ENCODE results near the gene SCEL. TPM values are rescaled to one million over a fixed set of nuclear protein-coding genes. Genes with fewer than 3 reads are reported as not detected.

The SCEL gene
- total and polyA plus RNA-seq, 8 donors, result 0.19 to 76.8 (median 1.0) TPM; not detected in 4

DNA sequence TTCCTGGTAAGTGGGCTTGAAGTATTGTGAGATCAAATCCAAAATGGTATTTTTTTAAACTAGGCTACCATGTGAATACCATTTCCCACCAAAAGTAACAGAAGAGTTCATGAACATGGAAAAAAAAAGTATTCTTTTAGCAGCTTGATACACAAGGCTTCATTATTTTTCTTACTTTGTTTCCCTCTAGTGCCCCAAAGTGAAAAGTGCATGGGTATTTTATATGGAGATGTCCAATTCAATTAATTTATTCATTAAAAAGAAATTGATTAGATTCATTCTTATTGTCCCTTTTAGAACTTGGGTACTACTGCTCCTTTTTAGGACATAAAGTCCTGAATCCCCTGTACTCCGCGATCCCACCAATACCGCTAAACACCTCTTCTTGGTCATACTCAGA is 28.6 kb upstream of the SCEL start:
- no peaks in the 10 kb centered on the region for H3K27me3 ChIP-seq
- H3K4me1 ChIP-seq, result no peaks in the 10 kb centered on the region
- H3K4me3 ChIP-seq, result no peak overlapping the region
- no peaks in the 10 kb centered on the region for H3K9me3 ChIP-seq
- TF ChIP-seq, protein P1, sequence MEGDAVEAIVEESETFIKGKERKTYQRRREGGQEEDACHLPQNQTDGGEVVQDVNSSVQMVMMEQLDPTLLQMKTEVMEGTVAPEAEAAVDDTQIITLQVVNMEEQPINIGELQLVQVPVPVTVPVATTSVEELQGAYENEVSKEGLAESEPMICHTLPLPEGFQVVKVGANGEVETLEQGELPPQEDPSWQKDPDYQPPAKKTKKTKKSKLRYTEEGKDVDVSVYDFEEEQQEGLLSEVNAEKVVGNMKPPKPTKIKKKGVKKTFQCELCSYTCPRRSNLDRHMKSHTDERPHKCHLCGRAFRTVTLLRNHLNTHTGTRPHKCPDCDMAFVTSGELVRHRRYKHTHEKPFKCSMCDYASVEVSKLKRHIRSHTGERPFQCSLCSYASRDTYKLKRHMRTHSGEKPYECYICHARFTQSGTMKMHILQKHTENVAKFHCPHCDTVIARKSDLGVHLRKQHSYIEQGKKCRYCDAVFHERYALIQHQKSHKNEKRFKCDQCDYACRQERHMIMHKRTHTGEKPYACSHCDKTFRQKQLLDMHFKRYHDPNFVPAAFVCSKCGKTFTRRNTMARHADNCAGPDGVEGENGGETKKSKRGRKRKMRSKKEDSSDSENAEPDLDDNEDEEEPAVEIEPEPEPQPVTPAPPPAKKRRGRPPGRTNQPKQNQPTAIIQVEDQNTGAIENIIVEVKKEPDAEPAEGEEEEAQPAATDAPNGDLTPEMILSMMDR (IDR thresholded peaks at IDR 0.05), result no peak
- TF ChIP-seq EP300 (IDR thresholded peaks at IDR 0.05), result no peak
- TF ChIP-seq POLR2AphosphoS5 (IDR thresholded peaks at IDR 0.05), result no peak
- TF ChIP-seq POLR2A (IDR thresholded peaks at IDR 0.05), result no peak
- intact Hi-C loops (cut with DNase I; ENCODE audit: low total_unique reads), result no loop called here
- 97 to 99% (median 98%) methylated on average over 3 of the region's 3 CpGs for WGBS, 5 donors
- no peaks in the 10 kb centered on the region for H3K36me3 ChIP-seq
- no peak for DNase-seq
- no peak overlapping the region for H3K27ac ChIP-seq

DNA sequence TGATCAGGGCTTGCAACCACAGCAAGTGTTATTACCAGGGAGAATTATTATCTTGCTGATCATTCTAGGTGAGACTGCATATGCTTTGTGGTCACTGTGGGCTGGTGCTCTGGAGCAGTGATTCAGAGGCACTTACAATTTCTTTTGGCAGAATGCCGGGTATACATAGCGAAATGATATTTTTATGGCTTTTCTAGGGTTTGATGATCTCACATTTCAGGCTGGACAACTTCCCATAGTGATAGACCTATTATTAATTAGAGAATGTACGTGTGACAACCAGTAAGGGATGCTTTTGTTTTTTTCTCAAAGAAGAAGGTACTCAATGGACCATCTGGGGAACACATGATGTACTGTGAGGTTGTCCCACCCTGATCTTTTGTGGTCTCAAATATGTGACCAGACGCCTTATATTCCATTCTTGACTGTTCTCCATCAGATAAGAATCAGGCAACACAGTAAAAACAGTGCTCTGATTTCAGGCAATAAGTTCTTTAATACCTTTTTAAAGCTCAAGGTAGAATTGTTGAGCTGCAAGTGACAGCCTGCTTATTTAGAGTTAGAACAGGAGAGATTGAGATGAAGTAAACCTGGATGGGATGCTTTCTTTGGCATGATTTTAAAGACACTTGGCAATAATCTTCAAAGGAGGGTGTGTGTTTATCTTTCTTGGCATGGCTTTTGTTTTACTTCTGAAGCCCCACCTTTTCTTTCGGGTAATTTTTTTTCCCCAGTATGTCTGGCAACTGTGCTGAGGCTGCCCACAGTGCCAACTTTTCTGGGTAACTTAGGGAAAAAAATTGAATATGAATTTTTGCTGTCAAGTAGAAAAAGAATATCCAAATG is 27.4 kb upstream of the SCEL start:
- Histone ChIP-seq H3K4me3 (no peak overlapping the region), H3K27me3 (no peaks in the 10 kb centered on the region), H3K4me1 (no peaks in the 10 kb centered on the region), H3K27ac (no peak overlapping the region), H3K36me3 (no peaks in the 10 kb centered on the region), H3K9me3 (no peaks in the 10 kb centered on the region)
- intact Hi-C loops (cut with DNase I; ENCODE audit: low total_unique reads), result no loop called here
- no peak for TF ChIP-seq POLR2A (IDR thresholded peaks at IDR 0.05)
- TF ChIP-seq EP300 (IDR thresholded peaks at IDR 0.05), result no peak
- no peak for TF ChIP-seq POLR2AphosphoS5 (IDR thresholded peaks at IDR 0.05)
- TF ChIP-seq, protein P1 (IDR thresholded peaks at IDR 0.05), result no peak
- DNase-seq, result no peak
- WGBS, 5 donors, result 49 to 58% (median 52%) methylated on average over 5 of the region's 5 CpGs

DNA sequence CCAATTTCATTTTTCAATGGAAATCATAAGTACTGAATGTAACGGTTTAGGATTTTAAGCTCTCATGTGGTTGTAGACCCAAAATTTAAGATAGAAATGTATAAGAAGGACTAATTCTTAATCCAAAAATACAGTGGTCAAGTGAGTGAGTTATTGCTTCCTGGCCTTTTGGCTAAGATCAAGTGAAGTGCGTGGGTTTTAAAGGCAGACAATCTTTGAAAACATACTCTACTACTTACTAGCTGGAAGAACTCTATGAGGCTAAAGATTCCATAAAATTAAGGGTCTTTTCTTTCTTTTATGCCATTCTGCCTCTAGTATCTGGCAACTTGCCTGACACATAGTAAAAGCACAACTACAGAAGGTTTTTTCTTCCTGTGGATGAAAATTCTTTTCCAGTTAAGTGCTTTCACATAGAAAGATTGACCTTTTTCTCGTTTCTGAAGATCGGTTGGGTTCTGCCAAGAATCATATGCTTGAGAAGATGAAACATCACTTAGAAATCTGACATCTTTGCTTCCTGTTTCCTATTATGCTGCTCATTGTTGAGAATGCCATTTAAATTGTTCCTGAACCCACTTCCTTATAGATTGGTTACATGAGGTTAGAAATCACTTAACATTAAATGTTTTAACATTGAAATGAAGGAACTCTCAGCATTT is 26.4 kb upstream of the SCEL start:
- no peaks in the 10 kb centered on the region for H3K36me3 ChIP-seq
- intact Hi-C loops (cut with DNase I; ENCODE audit: low total_unique reads), result no loop called here
- H3K4me1 ChIP-seq, result no peaks in the 10 kb centered on the region
- peak in 1 of 2 donors; percentile 21 for DNase-seq
- no peaks in the 10 kb centered on the region for H3K9me3 ChIP-seq
- TF ChIP-seq POLR2AphosphoS5 (IDR thresholded peaks at IDR 0.05) (no peak), EP300 (IDR thresholded peaks at IDR 0.05) (no peak), POLR2A (IDR thresholded peaks at IDR 0.05) (no peak)
- TF ChIP-seq, protein P1 (IDR thresholded peaks at IDR 0.05), result no peak
- H3K27ac ChIP-seq, result no peak overlapping the region
- WGBS, 5 donors, result 39 to 63% (median 56%) methylated on average over 4 of the region's 4 CpGs
- no peak overlapping the region for H3K4me3 ChIP-seq
- H3K27me3 ChIP-seq, result no peaks in the 10 kb centered on the region

DNA sequence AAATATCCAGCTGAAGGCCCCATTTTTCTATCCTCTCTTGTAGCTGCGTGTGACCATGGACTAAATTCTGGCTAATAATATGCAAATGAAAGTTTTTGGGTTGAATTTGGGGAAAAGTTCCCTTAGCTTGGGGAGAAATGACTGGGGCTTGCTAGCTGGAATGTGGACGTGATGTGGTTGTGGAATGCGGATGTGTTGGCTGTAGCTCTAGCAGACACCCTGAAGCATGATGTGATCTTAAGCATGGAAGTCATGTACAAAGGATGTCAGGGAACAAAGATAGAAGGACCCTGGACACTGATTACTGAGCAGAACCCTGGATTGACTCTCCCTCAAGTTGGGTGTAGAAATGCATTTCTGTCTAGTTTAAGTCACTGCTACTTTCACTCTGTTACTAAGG is 25.4 kb upstream of the SCEL start:
- Histone ChIP-seq H3K4me1 (no peaks in the 10 kb centered on the region), H3K27ac (no peak overlapping the region), H3K36me3 (no peaks in the 10 kb centered on the region), H3K4me3 (no peak overlapping the region), H3K27me3 (no peaks in the 10 kb centered on the region), H3K9me3 (no peaks in the 10 kb centered on the region)
- DNase-seq, result no peak
- TF ChIP-seq EP300 (IDR thresholded peaks at IDR 0.05) (no peak), POLR2AphosphoS5 (IDR thresholded peaks at IDR 0.05) (no peak), POLR2A (IDR thresholded peaks at IDR 0.05) (no peak)
- TF ChIP-seq, protein P1 (IDR thresholded peaks at IDR 0.05), result no peak
- intact Hi-C loops (cut with DNase I; ENCODE audit: low total_unique reads), result no loop called here
- 93 to 96% (median 95%) methylated on average over 3 of the region's 3 CpGs for WGBS, 5 donors
